Measurements from ENCODE around the gene SND1. TPM values are rescaled to one million over a fixed set of nuclear protein-coding genes. Genes with fewer than 3 reads are reported as not detected.

Gene SND1
- total and polyA plus RNA-seq, 4 donors = 59.4 to 214 (median 84.1) TPM

GRCh38 chr7:128068785-128069184 lies 416.8 kb downstream of the SND1 start:
- peaks cover 0 to 7% (median 2%) of the 10 kb centered on the region in 4 donors for H3K36me3 ChIP-seq (ENCODE audit: control insufficient read depth in 4 of 4, insufficient read depth in 3 of 4, low read depth in 1 of 4, low read length in 3 of 4)
- H3K4me3 ChIP-seq (ENCODE audit: low read depth in 1 of 3, low read length in 3 of 3) = no peak overlapping the region
- no peaks in the 10 kb centered on the region for H3K9me3 ChIP-seq (ENCODE audit: control insufficient read depth in 4 of 4, low read length in 3 of 4)
- H3K27me3 ChIP-seq (ENCODE audit: control insufficient read depth in 4 of 4, insufficient read depth in 4 of 4, low read length in 3 of 4) = no peaks in the 10 kb centered on the region
- H3K9ac ChIP-seq (ENCODE audit: low read depth in 1 of 2, low read length in 2 of 2) = no peak overlapping the region
- TF ChIP-seq RAD21 (IDR thresholded peaks at IDR 0.05) (no peak), REST (IDR thresholded peaks at IDR 0.05) (no peak), ZBTB33 (IDR thresholded peaks at IDR 0.05) (no peak), FOXA2 (IDR thresholded peaks at IDR 0.05) (no peak)
- no peak overlapping the region for H3K27ac ChIP-seq (ENCODE audit: low read depth in 1 of 2, low read length in 2 of 2)
- DNase-seq (ENCODE audit: low spot score) = no peak
- H3K4me1 ChIP-seq (ENCODE audit: control insufficient read depth in 4 of 4, insufficient read depth in 4 of 4, low read length in 3 of 4) = no peaks in the 10 kb centered on the region
- WGBS = 98% methylated on average over 8 of the region's 8 CpGs

- Histone ChIP-seq H3K27me3 (ENCODE audit: control insufficient read depth in 4 of 4, insufficient read depth in 4 of 4, low read length in 3 of 4) (no peaks in the 10 kb centered on the region), H3K9ac (ENCODE audit: low read depth in 1 of 2, low read length in 2 of 2) (no peak overlapping the region), H3K4me3 (ENCODE audit: low read depth in 1 of 3, low read length in 3 of 3) (no peak overlapping the region), H3K4me1 (ENCODE audit: control insufficient read depth in 4 of 4, insufficient read depth in 4 of 4, low read length in 3 of 4) (no peaks in the 10 kb centered on the region), H3K27ac (ENCODE audit: low read depth in 1 of 2, low read length in 2 of 2) (no peak overlapping the region), H3K36me3 (ENCODE audit: control insufficient read depth in 4 of 4, insufficient read depth in 3 of 4, low read depth in 1 of 4, low read length in 3 of 4) (peaks cover 0 to 13% (median 3%) of the 10 kb centered on the region in 4 donors), H3K9me3 (ENCODE audit: control insufficient read depth in 4 of 4, low read length in 3 of 4) (no peaks in the 10 kb centered on the region)
- WGBS = 95% methylated on average over 8 of the region's 8 CpGs
- no peak for DNase-seq (ENCODE audit: low spot score)
- no peak for TF ChIP-seq NR2F2 (IDR thresholded peaks at IDR 0.05)
- no peak for TF ChIP-seq SP1 (IDR thresholded peaks at IDR 0.05)
- no peak for TF ChIP-seq CTCF (IDR thresholded peaks at IDR 0.05; ENCODE audit: low read depth, low read length, missing input control)
- no peak for TF ChIP-seq FOXA2 (IDR thresholded peaks at IDR 0.05)
- TF ChIP-seq RAD21 (IDR thresholded peaks at IDR 0.05) = no peak
- no peak for TF ChIP-seq FOXA1 (IDR thresholded peaks at IDR 0.05)
- TF ChIP-seq HNF4G (IDR thresholded peaks at IDR 0.05) = no peak
- no peak for TF ChIP-seq GABPA (IDR thresholded peaks at IDR 0.05 in 1 of 2, conservative IDR thresholded peaks at IDR 0.05 in 1 of 2)
- TF ChIP-seq HNF4A (conservative IDR thresholded peaks at IDR 0.05) = no peak
- TF ChIP-seq ZBTB33 (IDR thresholded peaks at IDR 0.05) = no peak
- no peak for TF ChIP-seq EGR1 (IDR thresholded peaks at IDR 0.05; ENCODE audit: low read depth in 2 of 2)
- no peak for TF ChIP-seq RXRA (IDR thresholded peaks at IDR 0.05)
- no peak for TF ChIP-seq MAX (IDR thresholded peaks at IDR 0.05)
- no peak for TF ChIP-seq ATF3 (IDR thresholded peaks at IDR 0.05)
- no peak for TF ChIP-seq YY1 (IDR thresholded peaks at IDR 0.05)
- no peak for TF ChIP-seq TAF1 (conservative IDR thresholded peaks at IDR 0.05)
These were observed 417.7 kb downstream of the SND1 start for GRCh38 chr7:128069373-128070364.

Data from liver (tissue), 9 donors.